Mononuclear cell (primary cell): Measurements from ENCODE around the gene MSL3. TPM values are rescaled to one million over a fixed set of nuclear protein-coding genes. Genes with fewer than 3 reads are reported as not detected.

ENCODE experiments used
- H3K27me3 ChIP-seq: 2 replicates; pipeline ENCODE4 v1.6.0; 2011; ENCODE audit warnings: low read length, control low read depth; ENCODE audit not compliant: insufficient read depth
- H3K4me1 ChIP-seq: 2 replicates; pipeline ENCODE4 v1.5.1; 2011; ENCODE audit warnings: mild to moderate bottlenecking, low read length, control low read depth; ENCODE audit not compliant: insufficient read depth
- H3K4me3 ChIP-seq: 2 replicates; pipeline ENCODE4 v1.5.1; 2011; ENCODE audit warnings: mild to moderate bottlenecking, low read length, moderate library complexity
- H3K9me3 ChIP-seq: 2 replicates; pipeline ENCODE4 v1.5.1; 2011; ENCODE audit warnings: low read depth, mild to moderate bottlenecking, control low read depth, low read length
- total RNA-seq: library from RNA; depleted of rRNA; stranded (reverse); fragments of >200 nt; gene quantifications from one replicate; pipeline ENCODE4 v1.2.3, GENCODE V29; 2012

MSL3 gene
- total RNA-seq, 1 donor: 83.0 TPM

DNA sequence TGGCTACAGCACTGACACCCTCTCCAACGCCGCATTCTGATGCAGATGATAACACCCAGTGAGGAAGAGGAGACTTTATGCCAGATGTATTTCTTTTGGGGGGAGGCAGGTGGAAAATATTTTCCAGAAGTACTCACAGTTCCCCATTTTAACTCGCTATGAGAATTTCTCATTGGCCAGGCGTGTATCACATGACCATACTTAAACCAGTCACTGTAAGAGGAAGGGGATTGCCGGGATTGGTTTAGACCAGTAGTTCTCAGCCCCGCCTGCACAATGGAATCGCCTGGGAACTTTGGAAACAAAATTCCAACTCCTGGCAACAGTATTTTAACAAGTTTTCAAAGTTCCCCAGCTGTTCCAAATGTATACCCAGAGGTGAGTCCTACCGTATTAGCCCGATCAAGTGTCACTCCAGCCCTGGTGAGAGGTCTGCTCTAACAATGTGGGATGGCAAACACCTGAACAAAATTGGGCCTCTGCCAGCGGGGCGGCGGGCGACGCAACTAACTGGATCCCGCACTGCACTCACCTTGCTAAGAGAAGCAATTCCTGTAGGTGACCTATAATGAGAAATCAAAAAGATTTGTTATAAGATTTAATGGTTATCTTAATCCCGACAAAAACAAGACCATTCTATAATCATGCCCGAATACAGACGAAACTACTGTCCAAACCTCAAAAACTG lies 2.9 kb upstream of the MSL3 start:
- Histone ChIP-seq H3K9me3 (no peaks in the 10 kb centered on the region), H3K4me1 (peaks cover 22% of the 10 kb centered on the region), H3K27me3 (no peaks in the 10 kb centered on the region), H3K4me3 (no peak overlapping the region)

DNA sequence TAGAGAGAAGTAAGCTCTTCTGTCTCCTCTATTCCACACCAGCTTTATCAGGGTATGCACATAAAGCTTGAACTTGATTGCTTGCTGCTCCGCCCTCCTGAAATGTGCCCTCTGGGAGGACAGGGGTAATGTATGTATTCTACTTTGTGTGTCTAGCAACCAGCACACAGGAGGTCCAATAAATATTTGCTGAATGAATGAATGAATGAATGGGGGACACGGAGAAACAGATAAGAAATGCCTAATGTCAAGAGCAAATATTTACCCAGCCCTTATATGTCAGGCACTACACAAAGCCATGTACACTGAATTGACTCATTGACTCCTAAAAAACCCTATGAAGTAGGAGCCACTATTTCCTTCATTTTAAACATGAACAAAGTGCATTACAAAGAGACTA lies 2.3 kb upstream of the MSL3 start:
- H3K4me1 ChIP-seq: peaks cover 20% of the 10 kb centered on the region
- H3K4me3 ChIP-seq: no peak overlapping the region
- H3K9me3 ChIP-seq: no peaks in the 10 kb centered on the region
- H3K27me3 ChIP-seq: no peaks in the 10 kb centered on the region

DNA sequence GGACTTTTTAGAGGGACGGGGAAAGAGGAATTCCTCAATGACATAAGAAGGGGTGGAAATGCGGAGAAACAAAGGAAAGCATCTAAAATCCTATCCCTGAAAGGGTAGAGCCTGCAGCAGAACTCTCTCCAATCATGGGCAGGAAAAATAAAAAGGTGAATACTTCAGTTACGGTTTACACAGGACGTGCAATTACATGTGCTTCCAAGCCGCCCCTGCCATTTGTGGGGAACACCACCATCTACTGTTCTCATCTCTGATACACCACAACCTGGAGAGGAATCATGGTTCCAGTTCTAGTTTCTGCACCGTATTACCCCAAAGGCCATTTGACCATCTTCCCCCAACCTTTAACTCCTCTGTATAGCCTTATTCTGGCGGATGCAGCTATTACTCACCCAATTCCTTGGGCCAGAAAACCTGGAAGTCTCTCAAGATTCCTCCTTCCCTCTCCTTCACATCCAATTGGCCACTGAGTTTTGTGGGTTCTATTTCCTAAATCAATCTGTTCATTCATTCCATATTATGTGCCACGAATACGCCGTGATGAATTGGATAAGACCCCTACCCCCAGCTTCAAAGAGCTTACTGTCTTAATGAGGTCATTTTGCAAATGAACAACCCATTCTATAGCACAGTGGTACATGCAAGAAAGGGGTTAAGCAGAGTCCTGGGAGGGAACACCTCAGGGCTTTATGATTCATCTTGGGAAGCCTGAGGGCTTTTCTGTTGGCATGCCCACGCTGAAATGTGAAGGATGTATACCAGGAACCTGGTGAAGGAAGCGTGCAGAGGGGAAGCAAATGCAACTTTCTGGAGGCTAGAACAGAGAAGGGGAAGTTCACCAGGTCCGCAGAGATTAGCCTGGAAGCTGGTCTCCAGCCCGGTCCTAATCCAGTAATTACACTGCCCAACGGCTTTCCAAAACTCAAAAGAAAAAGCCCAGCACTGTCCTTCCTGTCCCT lies 1.4 kb upstream of the MSL3 start:
- Histone ChIP-seq H3K4me1 (peaks cover 22% of the 10 kb centered on the region), H3K9me3 (no peaks in the 10 kb centered on the region), H3K4me3 (peak overlapping the region; percentile 51), H3K27me3 (no peaks in the 10 kb centered on the region)

DNA sequence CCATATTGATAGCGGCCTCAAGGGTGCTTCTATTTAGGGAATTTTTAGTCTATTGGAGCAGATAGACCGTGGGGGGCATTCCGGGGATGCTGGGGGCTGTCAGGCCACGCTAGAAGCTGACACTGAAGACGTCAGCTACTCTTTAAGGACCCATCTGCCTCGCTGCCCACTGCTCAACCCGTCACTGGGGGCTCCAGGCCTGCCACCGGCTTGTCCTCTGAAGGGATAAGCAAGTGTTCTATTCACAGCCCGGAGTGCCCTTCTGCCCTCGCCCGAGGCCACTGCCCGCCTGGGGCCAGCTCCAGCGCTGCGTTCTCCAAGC lies 679 bp upstream of the MSL3 start:
- no peaks in the 10 kb centered on the region for H3K27me3 ChIP-seq

DNA sequence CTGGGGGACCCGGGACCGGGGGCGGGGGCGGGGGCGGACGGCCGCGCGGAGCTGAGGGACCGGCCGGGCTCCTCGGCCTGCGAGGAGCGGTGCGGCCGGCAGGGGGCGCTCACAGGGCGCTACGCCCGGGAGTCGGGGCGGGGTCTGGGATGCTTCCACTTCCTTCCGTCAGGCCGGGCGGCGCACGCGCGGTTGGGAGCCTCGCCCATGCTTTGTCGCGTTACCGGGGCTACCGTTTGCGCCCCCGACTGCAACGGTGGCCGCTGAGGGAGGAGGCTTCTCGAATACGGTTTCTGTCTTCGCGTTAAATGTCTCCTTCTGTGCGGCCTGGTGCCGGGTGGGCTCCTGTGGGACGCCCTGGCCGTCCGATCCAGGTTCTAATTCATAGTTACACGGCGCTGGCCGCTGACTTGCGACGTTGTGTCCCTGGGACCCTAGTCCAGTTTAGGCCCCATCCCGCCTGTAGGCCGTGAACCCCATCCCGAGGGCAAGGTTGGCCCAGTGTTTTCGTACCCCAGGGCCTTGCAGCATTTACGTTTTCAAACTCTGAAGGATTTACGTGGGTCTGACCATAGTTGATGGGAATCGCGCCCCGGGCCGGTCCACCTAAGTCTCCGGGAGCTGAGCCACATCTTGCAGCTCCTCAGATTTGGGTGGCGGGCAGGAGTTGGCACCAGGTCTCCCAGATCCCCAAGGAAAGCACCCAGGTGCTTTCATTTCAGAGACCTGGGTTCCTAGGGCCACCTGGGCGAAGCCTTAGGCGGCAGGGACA lies 549 bp downstream of the MSL3 start:
- no peaks in the 10 kb centered on the region for H3K27me3 ChIP-seq
- H3K9me3 ChIP-seq: no peaks in the 10 kb centered on the region

More for the DNA sequence above, 679 bp upstream of the MSL3 start:
- Histone ChIP-seq H3K4me3 (peak overlapping the region; percentile 51), H3K4me1 (peaks cover 26% of the 10 kb centered on the region), H3K9me3 (no peaks in the 10 kb centered on the region)

DNA sequence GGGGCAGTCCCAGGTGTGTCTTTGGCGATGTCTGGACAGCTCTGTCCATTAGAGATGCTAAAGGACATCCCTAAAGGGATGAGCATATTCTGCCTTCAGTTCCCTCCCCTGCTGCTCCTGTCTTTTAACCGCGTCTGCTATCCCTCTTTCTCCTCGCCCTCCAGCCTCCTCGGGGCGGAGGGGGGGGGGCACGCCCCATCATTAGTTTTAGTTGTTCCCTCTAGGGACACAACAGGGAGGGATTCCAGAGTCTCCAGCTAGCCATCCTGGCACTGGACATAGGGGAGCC lies 1.1 kb downstream of the MSL3 start:
- no peaks in the 10 kb centered on the region for H3K27me3 ChIP-seq
- H3K4me1 ChIP-seq: peaks cover 34% of the 10 kb centered on the region
- peak overlapping the region; percentile 81 for H3K4me3 ChIP-seq
- H3K9me3 ChIP-seq: no peaks in the 10 kb centered on the region

More for the DNA sequence above, 549 bp downstream of the MSL3 start:
- Histone ChIP-seq H3K4me1 (peaks cover 31% of the 10 kb centered on the region), H3K4me3 (peak overlapping the region; percentile 81)

DNA sequence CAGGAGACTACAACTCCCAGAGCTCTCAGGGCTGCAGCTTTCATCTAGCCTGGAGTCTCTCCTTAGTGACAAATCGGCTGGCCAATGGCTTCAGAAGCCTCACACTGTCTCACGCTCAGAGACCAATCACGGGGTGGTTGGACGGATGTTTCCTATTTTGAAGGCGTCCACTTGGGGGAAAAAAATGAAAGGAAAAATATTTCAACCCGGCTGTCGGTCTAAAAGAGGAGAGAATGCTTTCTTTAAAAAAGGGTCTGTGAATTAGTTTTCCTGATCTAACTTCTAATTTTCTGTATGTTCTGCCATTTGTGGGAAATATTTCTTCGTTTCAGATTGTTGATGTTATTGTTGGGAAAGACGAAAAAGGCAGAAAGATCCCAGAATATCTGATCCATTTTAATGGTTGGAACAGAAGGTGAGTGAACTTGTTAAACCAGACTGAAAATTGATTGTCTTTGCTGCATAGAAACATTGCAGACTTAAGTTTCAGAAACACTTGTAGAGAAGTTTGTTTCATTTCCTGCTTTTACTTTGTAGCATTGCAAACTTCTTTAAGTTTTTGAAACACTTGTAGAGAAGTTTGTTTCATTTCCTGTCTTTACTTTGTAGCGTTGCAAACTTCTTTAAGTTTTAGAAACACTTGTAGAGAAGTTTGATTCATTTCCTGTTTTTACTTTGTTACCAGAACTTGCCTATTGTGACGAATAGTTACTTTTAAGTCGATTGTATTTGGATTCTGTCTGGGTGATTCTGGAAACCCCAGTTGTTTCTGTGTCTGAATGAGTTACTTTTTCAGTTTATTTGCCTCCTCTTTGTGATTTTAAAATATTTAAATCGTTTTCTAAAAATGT lies 1.6 kb downstream of the MSL3 start:
- Histone ChIP-seq H3K4me1 (peaks cover 37% of the 10 kb centered on the region), H3K27me3 (no peaks in the 10 kb centered on the region), H3K9me3 (no peaks in the 10 kb centered on the region), H3K4me3 (peak overlapping the region; percentile 81)

DNA sequence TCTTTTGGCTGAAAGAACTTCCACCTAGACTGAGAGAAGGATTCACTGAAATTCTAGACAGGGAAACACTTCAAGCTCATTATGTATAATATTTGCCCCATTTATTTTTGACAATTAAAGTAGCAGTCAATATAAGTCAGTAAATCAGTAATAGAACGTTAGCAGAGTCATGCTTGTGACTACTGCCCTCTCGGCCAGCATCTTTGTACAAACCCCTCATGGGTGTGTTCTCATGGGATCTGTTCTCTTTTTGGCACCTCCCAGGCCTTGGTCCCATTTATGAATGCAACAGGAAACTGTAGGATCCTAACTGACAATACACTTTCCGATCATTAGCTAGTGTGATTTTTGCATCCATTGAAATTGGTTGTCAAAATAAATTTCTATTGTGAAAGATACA lies 2.9 kb downstream of the MSL3 start:
- H3K4me1 ChIP-seq: peaks cover 43% of the 10 kb centered on the region
- H3K27me3 ChIP-seq: no peaks in the 10 kb centered on the region
- peak overlapping the region; percentile 81 for H3K4me3 ChIP-seq
- H3K9me3 ChIP-seq: no peaks in the 10 kb centered on the region

DNA sequence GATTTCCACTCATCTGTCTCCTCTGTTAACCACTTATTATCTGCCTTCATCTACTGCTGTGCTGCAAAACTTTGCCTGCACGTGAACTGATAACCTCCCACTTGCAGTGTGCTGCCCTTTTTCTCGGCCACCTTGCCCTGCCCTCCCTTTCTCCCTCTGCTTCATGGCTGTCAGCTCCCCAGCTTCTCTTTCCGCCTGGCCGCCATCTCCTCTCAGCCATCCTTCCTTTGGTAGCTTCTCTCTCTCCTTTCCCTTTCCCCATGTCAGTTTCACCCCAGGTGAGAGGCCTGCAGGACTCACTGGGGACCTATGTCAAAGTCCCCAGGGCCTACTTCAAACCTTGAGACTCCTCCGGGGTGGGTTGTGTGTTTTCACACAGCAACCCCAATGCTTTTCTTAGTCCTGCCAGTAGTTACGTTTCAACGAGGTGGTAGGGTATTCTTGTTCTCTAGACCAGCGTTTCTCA lies 6.6 kb downstream of the MSL3 start:
- H3K4me3 ChIP-seq: no peak overlapping the region
- no peaks in the 10 kb centered on the region for H3K9me3 ChIP-seq
- no peaks in the 10 kb centered on the region for H3K27me3 ChIP-seq
- H3K4me1 ChIP-seq: peaks cover 42% of the 10 kb centered on the region

DNA sequence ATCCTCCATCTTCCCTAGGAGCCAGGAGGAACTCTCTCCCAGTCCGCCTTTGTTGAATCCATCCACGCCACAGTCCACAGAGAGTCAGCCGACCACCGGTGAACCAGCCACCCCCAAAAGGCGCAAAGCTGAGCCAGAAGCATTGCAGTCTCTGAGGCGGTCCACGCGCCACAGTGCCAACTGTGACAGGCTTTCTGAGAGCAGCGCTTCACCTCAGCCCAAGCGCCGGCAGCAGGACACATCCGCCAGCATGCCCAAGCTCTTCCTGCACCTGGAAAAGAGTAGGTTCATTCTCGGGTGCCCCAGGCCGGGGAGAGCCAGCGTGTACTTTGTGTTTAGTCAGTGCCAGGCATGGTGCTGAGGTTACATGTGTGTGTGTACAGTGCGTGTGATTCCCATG lies 7.4 kb downstream of the MSL3 start:
- H3K27me3 ChIP-seq: no peaks in the 10 kb centered on the region
- peaks cover 42% of the 10 kb centered on the region for H3K4me1 ChIP-seq
- H3K4me3 ChIP-seq: no peak overlapping the region
- no peaks in the 10 kb centered on the region for H3K9me3 ChIP-seq

DNA sequence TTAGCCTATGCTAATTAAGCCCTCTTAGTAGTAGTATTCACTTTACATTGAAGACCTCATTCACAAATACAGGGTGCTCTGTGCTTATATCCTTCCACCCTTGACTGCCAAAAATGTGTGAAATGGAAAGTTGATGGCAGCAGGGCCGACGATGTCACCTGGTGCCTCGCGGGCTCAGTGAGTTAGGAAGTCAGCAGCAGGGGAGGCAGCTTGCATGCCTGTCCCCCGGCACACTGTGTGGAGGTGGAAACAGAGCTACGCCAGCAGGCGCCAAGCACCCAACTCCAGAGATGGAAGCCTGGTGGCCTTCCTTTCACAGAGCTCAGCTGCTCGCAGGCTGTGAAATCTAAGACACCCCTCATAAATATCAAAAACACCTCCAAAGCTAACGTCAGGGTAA lies 8.4 kb downstream of the MSL3 start:
- H3K9me3 ChIP-seq: no peaks in the 10 kb centered on the region
- no peak overlapping the region for H3K4me3 ChIP-seq
- H3K27me3 ChIP-seq: no peaks in the 10 kb centered on the region
- peaks cover 34% of the 10 kb centered on the region for H3K4me1 ChIP-seq

DNA sequence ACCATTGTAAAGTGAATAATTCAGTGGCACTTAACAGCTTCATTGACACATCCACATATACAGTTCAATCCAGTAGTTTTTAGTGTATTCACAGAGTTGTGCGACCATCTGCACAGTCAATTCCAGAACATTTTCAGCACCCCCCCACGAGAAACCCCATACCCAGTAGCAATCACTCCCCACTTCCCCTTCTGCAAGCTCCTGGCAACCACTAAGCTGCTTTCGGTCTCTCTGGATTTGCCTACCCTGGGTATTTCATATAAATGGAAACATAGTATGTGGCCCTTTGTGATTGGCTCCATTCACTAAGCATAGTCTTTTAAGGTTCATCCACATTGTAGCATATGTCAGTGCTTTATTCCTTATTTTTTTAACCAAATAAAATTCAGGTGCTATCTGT lies 10.0 kb downstream of the MSL3 start:
- Histone ChIP-seq H3K4me3 (no peak overlapping the region), H3K4me1 (peaks cover 28% of the 10 kb centered on the region), H3K9me3 (no peaks in the 10 kb centered on the region), H3K27me3 (no peaks in the 10 kb centered on the region)

DNA sequence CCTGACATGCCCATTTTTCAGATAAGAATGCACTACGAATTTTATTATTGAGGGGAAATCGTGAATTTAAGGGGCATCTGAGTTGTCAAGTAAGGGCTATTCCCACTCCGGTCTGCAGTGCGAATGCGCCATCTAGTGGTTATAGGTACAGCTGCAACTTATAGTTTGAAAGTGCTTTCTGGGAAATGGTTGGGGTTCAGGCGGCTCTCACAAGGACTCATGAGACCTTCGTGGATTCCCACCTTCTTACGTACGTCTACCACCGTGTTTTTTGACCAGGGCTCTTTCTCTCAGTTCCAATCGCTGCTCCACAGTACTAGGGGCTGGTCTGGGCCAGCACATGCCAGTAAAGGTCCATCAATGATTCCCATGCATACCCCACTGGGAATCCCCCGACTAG lies 12.3 kb downstream of the MSL3 start:
- Histone ChIP-seq H3K27me3 (no peaks in the 10 kb centered on the region), H3K4me3 (no peak overlapping the region), H3K9me3 (no peaks in the 10 kb centered on the region), H3K4me1 (peaks cover 17% of the 10 kb centered on the region)

DNA sequence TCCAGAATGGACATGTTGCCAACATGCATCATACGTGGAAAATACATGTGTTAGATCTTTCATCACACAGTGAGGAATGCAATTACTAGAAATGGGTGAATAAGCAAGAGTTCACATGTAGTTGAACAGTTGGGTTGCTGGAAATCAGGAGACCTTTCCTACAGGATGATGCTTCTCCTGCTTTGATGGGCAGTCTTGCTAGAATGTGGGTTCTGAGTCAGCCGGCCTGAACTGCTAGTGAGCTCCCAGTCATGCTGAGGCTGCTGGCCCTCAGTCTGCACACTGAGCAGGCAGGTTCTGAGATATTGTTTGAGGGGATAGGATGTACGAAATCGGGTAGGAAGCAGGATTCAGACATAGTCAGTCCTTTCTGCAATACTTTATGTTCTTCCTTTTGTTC lies 20.2 kb downstream of the MSL3 start:
- H3K9me3 ChIP-seq: no peaks in the 10 kb centered on the region
- H3K4me1 ChIP-seq: no peaks in the 10 kb centered on the region
- no peak overlapping the region for H3K4me3 ChIP-seq
- no peaks in the 10 kb centered on the region for H3K27me3 ChIP-seq
